Measurements from ENCODE around the gene PNMA1. TPM values are rescaled to one million over a fixed set of nuclear protein-coding genes. Genes with fewer than 3 reads are reported as not detected.

The PNMA1 gene
- total RNA-seq, 4 donors from 2014 or later: 41.7 to 95.2 (median 47.6) TPM

DNA sequence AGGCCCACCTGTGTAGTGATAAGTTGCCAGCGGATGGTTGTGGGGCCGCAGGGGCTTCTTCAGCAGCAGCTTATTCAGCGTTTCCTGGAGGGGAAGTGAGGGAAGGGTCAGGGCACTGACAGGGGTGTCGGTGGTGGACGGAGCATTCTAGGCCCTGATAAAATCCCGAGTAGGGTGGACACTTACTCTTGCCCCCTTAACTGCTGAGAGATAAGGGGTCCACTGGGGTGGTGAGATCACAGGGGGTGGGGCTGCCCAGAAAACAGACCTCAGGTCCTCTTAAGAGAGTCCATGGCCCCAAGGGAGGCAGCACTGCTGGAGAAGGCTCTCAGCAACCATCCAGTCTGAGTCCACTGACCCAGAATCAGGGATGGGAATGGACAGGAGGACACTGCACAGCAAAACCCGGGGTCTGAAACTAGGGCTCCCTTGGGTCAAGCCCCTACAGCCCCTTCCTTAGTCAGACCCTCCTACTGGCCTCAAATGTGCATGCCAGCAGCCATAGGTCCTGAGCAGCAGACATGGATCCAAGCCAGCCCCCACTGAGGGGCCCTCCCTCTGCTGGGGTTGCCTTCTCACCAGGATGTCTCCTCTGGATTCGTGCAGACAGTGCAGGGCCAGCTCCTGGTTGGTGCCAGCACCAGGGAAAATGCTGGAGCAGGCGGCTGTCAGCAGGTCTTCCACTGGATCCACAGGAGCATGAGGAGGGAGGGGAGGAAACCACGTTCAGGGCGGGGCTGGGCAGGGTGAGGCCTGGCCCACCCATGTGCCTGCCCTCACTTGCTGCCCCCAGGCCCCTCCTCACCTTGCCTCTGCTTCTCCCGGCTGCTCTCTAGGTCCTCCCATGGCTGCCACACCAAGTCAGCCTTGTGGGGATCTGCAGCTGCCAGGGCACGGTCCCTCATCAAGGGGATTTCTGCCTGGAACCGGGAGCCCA is 12.1 kb upstream of the PNMA1 start:
- WGBS, 2 donors (ENCODE audit: low coverage in 1 of 2): 51 to 80% methylated on average over 1 to 2 of the region's 14 CpGs
- TF ChIP-seq POLR2A (IDR thresholded peaks at IDR 0.05) (no peak), EP300 (IDR thresholded peaks at IDR 0.05) (no peak), CTCF (IDR thresholded peaks at IDR 0.05) (no peak), POLR2AphosphoS5 (IDR thresholded peaks at IDR 0.05) (no peak)
- peaks cover 8 to 94% (median 52%) of the 10 kb centered on the region in 3 donors for H3K4me1 ChIP-seq
- ATAC-seq: no peak
- peak overlapping the region; percentile 72 to 92 (median 84) for H3K27ac ChIP-seq
- no peak overlapping the region for H3K4me3 ChIP-seq
- H3K9me3 ChIP-seq: no peaks in the 10 kb centered on the region
- no peaks in the 10 kb centered on the region for H3K27me3 ChIP-seq
- peaks cover 0 to 82% of the 10 kb centered on the region in 2 donors for H3K36me3 ChIP-seq

DNA sequence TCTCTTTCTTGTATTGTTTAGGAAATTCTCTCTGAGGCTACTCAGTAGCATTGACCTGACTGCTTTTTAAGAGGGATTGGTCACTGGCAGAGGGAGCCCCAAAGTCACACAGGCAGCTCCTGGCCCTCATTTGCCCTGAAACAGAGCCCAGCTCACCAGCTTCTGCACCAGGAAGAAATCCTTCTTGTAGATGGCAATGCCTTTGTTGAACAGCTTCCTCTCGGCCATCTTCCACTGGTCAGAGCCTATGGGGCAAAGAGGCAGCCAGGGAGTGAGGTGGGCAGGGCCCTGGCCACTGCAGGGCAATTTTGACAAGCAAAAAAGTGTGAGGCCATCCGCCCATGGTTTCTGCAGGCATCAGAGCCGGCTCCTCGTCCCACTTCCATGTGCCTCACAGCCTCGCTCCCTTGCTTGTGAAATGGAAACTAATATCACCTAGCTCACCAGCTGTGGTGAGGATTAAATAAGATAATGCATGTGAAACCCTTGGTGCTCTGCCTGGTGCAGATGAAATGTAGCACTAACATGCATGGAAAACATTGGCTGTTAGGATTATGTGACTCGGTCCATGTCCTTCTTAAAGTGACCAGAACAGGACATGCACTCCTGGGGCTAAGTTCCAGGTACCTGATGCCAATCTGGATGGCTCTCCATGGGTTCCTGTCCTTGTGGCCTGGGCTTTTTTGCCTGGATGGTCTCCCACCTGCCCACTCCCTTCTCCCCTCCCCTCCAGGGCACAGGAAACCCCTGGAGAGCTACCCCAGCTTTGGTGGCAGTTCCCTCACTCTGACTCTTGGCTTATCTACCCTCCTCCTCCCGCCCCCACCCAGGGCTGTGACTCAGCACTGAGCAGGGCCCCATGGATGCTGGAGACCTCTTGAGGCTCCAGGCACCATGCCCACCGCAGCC is 11.2 kb upstream of the PNMA1 start:
- 66 to 80% methylated on average over 1 to 4 of the region's 8 CpGs for WGBS, 2 donors (ENCODE audit: low coverage in 1 of 2)
- no peaks in the 10 kb centered on the region for H3K27me3 ChIP-seq
- H3K4me1 ChIP-seq: peaks cover 5 to 85% (median 52%) of the 10 kb centered on the region in 3 donors
- no peaks in the 10 kb centered on the region for H3K9me3 ChIP-seq
- peaks cover 0 to 84% of the 10 kb centered on the region in 2 donors for H3K36me3 ChIP-seq
- no peak overlapping the region for H3K4me3 ChIP-seq
- no peak for ATAC-seq
- peak overlapping the region; percentile 72 to 92 (median 84) for H3K27ac ChIP-seq
- TF ChIP-seq CTCF (IDR thresholded peaks at IDR 0.05) (no peak), POLR2A (IDR thresholded peaks at IDR 0.05) (no peak), POLR2AphosphoS5 (IDR thresholded peaks at IDR 0.05) (no peak), EP300 (IDR thresholded peaks at IDR 0.05) (no peak)

DNA sequence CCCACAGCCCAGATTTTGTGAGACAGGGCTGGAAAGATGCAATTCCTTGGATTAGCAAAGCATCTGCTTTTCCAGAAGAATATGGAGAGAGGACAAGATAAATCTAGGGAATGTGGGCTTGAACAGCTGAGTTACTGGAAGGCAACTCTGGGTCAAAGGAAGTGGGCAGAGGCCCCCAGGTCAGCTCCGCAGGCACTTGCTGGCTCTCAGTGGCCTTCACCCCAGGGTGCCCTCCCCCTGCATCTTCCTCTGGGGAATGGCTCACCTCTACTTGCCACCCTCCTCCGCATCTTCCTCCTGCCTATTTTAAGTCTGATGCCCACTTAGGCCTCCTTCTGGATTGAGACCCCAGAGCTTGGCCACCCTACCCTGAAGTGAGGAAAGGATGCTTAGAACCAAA is 10.5 kb upstream of the PNMA1 start:
- TF ChIP-seq EP300 (IDR thresholded peaks at IDR 0.05) (no peak), POLR2AphosphoS5 (IDR thresholded peaks at IDR 0.05) (no peak), CTCF (IDR thresholded peaks at IDR 0.05) (no peak), POLR2A (IDR thresholded peaks at IDR 0.05) (no peak)
- ATAC-seq: no peak
- Histone ChIP-seq H3K4me1 (peaks cover 5 to 82% (median 52%) of the 10 kb centered on the region in 3 donors), H3K27ac (peak overlapping the region; percentile 72 to 92 (median 84)), H3K9me3 (no peaks in the 10 kb centered on the region), H3K27me3 (no peaks in the 10 kb centered on the region), H3K36me3 (peaks cover 0 to 84% of the 10 kb centered on the region in 2 donors), H3K4me3 (no peak overlapping the region)
- 75 to 83% methylated on average over 1 to 2 of the region's 2 CpGs for WGBS, 2 donors (ENCODE audit: low coverage in 1 of 2)

DNA sequence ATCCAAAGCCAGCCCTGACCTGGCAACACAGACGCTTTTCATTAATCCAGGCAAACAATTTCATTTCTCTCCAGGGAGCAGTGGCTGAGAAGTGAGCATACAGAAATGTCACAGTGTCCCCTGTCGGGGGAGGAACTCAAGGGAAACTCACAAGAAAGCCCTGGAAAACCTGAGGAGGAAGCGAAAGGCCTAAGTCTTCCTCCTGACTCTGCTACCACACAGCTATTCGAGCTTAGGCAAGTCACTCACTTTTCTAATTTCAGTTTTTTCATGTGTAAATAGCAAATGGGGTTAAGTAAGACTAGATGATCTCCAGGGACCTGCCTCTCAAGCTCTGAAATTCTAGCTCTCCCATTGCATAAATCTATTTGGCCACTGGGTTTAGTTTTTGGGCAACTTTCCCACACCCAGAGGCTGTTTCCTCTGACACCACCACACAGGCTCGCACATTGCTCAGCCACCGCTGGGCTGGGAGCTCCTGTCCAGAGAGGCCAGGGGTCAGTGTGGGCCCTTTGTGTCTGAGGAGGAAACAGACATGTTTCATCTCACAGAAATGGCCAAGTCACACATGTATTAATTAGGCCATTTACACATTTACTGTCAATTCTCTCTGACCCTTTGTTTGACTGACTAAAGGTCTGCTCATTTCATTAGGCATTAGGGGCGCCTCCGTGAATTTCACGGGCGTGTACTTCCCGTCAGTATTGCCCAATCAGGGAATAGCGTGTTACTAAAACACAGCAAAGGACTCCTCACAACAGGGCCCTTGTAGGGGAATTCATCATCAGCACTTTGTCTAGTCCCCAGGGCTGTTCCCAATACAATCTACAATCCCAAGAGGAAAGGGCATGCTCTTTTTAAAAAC is 9.8 kb upstream of the PNMA1 start:
- WGBS, 2 donors (ENCODE audit: low coverage in 1 of 2): 18 to 54% methylated on average over 4 to 5 of the region's 12 CpGs
- TF ChIP-seq CTCF (IDR thresholded peaks at IDR 0.05) (peak in 3 of 4 experiments; percentile 28 to 60 (median 44)), EP300 (IDR thresholded peaks at IDR 0.05) (no peak), POLR2A (IDR thresholded peaks at IDR 0.05) (peak; percentile 27 to 34), POLR2AphosphoS5 (IDR thresholded peaks at IDR 0.05) (peak; percentile 84)

More for the DNA sequence above, 9.8 kb upstream of the PNMA1 start:
- peak overlapping the region; percentile 72 to 92 (median 84) for H3K27ac ChIP-seq
- H3K4me1 ChIP-seq: peaks cover 5 to 82% (median 57%) of the 10 kb centered on the region in 3 donors
- H3K9me3 ChIP-seq: no peaks in the 10 kb centered on the region
- peaks cover 0 to 84% of the 10 kb centered on the region in 2 donors for H3K36me3 ChIP-seq
- H3K27me3 ChIP-seq: no peaks in the 10 kb centered on the region
- H3K4me3 ChIP-seq: no peak overlapping the region
- peak; percentile 89 for ATAC-seq

All from gastroesophageal sphincter (tissue), 4 donors.